GM12873 (cell line): ENCODE data around the gene NAV2.

Source experiments
- CTCF ChIP-seq: IDR thresholded peaks from 2 replicates; pipeline ENCODE4 v1.5.1; 2012; ENCODE audit warnings: low read depth, mild to moderate bottlenecking, moderate library complexity, low read length, control low read depth; ENCODE audit not compliant: insufficient read depth; ENCODE audit errors: missing control alignments

Gene NAV2

GRCh38 chr11:19917069-19917468, 204.4 kb downstream of the NAV2 start:
- no peak for TF ChIP-seq CTCF

GRCh38 chr11:19918302-19919049, 205.8 kb downstream of the NAV2 start:
- TF ChIP-seq CTCF, result no peak

GRCh38 chr11:19919050-19919561, 206.5 kb downstream of the NAV2 start:
- no peak for TF ChIP-seq CTCF

GRCh38 chr11:19920982-19921381, 208.3 kb downstream of the NAV2 start:
- no peak for TF ChIP-seq CTCF

GRCh38 chr11:19921976-19922688, 209.5 kb downstream of the NAV2 start:
- TF ChIP-seq CTCF, result no peak

- TF ChIP-seq CTCF, result no peak
Measured at GRCh38 chr11:19922689-19923035, 210.0 kb downstream of the NAV2 start.

GRCh38 chr11:19923626-19924025, 211.0 kb downstream of the NAV2 start:
- TF ChIP-seq CTCF, result no peak
